Measurements from ENCODE around the gene PLEKHG3.
A peak's percentile ranks its signal among the peaks of the same experiment; 100 is the strongest.

Gene PLEKHG3

DNA sequence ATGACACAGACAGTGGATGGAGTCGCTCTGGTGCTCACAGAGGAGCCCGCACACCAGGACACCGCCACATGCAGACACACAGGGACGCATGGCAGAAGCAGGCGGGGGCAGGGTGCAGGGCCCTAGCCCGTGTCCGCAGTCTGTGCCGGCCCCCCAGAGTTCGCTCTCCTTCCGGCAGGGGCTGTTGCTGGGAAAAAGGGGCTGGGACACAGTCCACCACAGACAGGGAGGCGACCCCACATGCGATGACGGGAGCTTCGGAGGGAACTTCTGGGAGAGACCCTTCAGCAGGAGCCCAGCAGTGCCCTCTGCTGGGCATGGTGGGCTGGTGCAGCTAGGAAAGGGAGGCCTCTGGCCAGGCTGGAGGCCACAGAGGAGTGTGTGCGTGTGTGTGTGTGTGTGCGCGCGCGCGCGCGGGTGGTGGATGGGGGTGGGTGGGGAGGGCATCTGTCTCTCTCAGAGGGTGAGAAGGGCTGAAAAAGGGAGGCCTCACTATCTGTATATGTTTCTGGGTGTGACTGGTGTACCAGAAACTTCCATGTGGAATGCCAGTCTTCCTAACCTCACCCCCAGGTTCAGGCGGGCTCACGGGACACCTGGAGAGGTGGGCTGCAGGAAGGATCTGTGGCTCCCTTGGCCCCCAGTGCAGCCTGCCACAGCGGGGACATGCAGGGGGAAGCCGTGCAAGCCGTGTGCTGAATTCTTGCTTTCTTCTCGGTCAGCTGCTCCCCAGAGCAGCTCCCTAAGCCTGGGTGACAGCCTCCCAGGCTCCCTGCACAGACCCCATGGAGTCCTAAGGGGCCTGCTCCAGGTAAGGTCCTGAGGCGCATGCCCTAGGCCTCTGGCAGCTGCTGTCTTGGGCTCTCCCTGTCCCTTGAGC lies 60.7 kb downstream of the PLEKHG3 start:
- peak; percentile 59 for DNase-seq (ENCODE audit: low spot score)

DNA sequence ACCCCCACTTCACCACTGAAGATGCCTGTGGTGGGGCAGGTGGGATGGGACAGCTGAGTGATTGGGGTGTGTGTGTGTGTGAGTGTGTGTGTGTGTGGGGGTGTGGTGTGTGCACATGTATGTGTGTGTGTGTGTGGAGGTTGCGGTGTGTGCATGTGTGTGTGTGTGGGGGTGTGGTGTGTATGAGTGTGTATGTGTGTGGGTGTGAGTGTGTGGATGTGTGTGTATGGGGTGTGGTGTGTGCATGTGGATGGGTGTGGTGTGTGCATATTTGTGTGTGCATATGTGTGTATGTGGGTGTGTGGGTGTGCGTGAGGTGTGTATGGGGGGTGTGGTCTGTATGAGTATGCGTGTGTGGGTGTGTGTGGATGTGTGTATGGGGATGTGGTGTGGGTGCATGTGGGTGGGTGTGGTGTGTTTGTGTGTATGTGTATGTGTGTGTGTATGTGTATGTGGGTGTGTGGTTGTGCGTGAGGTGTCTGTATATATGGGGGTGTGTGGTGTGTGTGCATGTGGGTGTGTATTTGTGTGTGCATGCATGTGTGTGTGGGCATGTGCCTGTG lies 61.6 kb downstream of the PLEKHG3 start:
- no peak for DNase-seq (ENCODE audit: low spot score)

DNA sequence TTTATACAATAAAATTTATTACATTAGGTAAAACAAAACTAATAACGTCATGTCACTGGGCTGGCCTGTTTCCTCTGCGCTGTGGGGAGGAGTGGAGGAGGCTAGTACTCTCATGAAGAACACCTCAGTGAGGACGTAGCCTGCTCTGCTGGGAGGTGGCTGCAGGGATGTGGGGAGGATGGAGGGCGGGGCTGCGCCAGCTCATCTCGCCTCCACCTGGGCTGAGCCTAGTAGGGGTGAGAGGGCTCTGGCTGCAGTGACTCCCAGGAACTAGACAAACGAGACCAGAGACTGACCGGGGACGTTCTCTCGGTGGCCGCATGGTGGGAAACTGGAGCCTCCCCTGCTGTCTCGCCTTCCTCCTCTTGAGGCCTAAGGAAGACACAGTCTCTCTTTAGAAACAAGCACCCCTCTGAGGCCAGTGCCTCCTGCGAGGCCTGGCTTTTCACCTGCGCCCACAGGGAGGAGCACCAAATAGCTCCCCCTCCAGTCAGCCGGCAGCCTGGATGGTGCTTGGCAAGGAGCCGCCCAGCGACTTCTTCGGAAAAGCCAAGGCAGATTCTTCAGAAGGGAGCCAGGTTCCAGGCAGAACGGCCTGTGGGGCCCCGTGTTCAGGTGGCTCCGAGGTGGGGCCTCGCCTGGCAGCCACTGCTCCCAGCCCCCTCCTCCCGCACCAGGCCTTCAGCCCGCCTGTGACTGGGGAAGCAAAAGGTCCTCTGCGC lies 62.4 kb downstream of the PLEKHG3 start:
- DNase-seq (ENCODE audit: low spot score) = no peak

DNA sequence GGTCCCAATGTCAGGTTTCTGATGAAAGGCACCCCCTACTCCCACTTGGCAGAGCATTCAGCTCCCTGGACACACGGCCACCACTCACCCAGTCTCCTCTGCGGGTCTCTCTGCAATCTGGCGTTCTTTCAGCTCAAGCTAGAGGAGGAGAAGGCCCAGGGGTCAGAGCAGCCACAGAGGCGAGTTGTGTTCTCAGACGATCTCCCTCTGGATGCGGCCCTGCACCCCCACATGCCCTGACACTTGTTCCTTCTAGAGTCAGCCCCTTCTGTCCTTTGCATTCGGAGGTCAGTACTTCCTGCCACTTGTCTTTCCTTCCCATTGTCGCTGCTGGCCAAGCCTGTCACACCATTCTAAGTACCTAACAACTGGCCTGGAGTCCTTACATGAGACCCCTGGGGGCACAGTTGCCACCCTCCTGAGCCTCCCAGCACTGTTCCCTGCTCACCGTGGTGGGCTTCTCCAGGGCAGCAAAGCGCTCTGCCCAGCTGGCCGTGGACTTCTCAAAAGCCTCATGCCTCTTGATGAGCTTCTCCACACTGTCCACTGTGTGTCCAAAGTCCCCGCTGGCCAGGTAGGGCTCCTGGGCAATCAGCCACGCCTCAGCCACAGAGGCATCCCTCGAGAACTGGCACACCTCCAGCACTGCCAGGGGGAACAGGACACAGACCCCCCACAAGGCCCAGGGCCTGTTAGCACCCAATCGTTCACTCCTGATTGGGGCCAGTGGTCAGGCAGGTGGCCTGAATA lies 63.2 kb downstream of the PLEKHG3 start:
- no peak for DNase-seq (ENCODE audit: low spot score)

DNA sequence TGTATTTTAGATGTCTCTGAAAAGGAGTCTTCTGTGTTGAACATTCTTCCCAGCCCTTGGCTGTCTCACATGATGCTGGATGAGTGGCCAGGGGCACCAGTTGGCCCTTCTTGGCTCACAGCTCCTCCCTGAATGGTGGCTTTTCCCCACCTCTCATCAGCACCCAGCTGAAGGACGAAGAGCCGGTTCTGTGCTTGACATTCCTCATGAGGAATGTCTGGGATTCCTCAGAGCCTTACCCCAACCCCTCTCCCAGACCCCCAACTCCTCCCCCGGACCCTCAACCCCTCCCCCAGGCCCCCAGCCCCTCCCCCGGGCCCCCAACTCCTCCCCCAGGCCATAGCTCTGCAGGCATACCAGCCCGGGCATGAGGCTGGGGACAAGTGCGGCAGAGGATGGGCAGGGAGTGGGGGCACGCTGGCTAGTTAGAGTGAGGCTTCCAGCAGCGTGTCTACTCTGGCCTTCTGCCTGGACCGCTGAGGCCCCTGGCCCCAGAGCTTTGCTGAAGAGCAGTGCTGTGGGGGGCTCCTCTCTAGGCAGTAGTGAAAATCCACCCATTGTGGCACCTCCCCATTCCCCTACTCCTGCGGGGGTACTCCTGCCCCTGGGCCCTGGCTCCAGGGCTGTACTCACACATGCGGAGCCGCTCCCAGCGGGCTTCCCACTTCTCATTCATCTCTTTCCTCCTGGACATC lies 64.3 kb downstream of the PLEKHG3 start:
- DNase-seq (ENCODE audit: low spot score) = no peak

DNA sequence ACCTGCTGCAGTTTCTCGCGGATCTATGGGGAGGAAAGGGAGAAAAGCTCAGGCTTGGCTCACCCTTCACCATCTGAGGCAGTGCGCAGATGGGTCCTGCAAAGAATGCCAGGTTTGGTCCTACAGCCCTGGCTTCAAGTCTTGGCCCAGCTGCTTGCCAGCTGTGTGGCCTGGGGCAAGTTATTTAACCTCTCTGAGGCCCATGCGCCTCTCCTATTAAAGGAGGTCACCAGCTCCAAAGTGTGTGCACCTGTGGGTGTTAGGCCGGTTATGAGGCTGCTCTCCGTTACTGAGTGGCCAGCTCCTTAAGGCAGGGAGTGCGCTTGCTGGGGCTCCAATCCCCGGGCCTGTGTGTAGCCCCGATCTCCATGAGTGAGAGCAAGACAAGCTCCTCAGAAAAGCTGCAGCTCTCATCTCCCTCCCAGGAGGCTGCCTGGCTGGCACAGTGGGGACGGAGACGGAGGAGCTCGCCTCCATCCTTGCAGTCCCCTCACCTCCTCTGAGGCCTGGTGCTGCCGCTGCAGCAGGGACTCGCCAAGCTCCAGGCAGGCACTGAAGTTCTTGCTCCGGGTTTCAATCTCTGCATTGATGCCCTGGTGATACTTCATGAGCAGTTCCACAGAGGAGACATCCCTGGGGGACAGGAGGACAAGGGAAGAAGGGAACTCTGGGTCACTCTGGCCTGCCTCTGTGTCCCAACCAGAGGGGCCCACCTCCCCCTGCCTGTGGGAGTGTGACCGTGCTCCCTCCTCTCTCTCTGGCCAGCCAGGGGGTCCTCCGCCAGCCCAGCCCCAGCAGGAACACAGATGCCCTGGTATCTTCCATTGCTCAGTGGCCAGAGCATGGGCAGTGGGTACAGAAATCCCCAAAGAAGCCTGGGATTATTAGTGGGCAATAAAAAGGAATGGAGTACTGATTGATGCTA lies 65.1 kb downstream of the PLEKHG3 start:
- DNase-seq (ENCODE audit: low spot score) = no peak

DNA sequence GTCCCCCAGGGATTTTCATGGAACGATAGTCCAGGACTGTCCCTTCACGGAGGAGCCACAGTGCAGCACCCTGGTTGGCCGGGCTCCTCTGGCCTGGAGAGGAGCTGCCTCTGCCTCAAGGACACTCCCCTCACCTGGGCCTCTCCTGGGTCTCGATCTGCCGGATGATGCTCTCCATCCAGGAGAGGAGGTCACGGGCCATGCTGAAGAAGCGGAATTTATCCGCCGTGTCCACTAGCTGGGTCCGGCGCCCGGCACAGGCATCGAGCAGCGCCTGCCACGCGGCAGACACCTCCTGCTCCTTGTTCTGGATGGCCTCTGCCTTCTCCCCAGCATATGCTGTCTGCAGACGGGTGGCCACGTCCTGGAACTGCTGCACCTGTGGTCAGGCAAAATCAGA lies 66.5 kb downstream of the PLEKHG3 start:
- no peak for DNase-seq (ENCODE audit: low spot score)

DNA sequence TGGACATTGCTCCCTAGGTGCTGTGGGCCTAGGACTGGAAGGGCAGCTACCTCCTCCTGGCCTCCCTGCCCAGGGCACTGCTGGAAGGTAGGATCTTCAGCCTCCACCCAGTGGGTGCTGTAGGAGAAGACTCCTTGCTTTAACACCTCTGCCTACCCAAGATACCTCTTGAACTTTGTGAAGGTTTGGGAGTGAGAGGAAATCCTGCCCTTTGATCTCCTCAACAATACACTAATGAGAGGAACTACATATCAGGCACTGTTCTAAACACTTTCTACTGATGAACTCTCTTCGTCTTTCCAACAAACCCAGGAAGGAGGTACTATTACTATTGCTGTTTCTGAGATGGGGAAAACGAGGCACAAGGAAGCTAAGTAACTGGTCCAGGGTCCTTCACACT lies 66.9 kb downstream of the PLEKHG3 start:
- DNase-seq (ENCODE audit: low spot score) = no peak

DNA sequence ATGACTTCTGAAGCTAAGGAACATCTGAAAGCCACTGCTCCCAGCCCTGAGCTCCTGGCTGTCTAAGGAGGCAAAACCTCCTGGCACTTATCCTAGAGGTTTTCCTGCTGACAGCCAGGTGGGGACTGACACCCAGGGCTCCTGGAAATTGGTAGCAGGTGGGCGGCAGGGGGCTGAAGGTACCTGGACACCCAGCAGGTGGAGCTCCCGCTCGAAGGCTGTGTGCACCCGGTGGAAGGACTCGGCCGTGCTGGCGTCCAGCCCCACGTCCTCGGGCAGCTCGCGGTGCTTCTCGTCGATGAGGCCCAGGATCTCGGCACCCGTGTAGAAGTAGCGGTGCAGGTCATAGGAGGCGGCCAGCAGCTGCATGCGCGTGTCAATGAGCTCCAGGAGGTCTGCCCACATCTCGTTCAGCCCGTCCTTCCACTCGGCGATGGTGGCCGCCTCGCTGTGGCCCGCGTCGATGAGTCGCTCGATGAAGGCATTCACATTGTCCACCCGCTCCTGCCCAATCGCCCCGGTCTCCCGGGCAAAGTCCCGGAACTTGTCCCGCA lies 68.2 kb downstream of the PLEKHG3 start:
- DNase-seq (ENCODE audit: low spot score) = no peak

DNA sequence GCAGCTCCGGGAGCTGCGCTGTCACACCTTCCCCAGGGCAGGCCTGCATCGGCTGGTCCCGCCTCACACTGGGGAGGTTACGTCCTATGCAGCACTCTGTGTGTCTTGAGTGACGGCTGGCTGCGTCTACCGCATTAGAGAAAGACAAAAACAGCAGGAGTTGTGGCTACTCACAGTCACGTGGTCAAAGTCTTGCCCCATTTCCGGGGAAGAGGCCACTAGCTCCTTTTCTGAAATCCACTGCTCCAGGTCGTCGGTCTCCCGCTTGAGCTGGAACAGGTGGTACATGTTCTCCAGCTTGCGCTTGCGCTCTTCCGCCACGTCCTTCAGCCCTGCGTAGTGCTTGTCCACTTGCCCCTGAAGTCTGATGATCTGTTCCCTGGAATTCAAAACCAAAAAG lies 68.8 kb downstream of the PLEKHG3 start:
- no peak for DNase-seq (ENCODE audit: low spot score)

DNA sequence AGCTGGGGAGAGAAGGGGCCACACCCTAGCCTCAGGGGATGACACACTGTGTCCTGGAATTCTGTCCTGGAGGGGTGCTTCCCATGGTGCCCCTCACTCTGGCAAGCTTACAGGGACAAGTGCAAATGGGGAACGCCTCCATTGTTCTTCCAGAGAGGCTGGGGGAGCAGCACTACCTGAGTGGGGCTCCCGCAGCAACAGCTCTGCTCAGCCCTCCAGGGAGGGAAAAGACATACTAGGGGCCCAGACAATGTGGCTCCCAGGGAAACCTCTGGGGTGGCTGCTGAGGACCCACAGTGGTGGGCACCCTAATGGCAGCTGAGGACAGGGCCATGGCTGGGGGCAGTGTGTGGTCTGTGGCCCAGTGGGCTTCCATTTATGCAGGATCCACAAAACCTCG lies 69.4 kb downstream of the PLEKHG3 start:
- DNase-seq (ENCODE audit: low spot score) = no peak

DNA sequence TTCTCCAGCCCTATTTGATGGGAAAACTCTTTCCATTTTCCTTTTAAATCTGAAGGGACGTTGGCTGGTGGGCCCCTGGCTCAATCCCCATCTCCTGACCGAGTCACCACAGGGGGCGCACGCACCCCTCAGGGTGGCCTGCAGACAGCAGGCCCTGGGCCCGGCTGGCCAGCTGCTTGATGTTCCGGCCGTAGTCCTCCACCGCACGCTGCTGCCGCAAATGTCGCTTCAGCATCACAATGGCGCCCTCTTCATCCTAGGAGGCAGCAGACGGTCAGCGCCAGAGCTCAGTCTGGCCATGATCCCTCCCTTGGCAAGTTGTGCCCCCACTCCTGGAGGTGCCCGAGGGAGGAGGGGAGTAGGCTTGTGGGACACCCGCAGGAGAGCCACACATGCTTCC lies 70.0 kb downstream of the PLEKHG3 start:
- no peak for DNase-seq (ENCODE audit: low spot score)

DNA sequence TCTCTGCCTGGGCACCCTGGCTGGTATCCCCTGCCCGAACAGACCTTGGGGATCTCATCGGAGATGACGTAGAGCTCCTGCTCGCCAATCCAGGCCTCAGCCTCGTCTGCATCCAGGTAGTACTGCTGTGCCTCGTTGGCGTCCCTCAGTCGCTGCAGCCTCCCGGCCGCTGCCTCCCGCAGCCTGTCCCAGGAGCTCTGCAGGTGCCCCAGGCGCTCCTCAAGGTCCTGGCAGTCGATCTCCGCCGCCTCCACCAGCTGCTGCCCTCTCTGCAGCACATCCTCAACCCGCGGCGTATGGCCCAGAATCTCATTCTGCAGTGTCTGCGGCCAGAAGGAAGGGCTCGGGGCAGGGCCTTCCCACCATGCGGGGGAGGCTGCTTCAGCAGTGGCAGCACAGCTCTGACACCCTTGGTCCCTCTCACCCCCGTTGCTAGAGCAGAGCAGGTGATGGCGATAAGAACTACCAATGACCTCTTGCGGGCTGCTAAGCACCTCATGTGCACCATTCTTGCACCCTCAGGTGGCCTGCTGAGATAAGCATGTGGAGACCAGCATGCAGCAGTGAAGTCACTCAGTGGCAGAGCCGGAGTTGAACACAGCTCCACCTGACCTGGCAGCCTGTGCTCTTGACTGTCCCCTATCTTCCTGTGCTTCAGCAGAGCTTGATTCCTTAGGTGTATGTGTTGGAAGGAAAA lies 71.0 kb downstream of the PLEKHG3 start:
- DNase-seq (ENCODE audit: low spot score) = no peak

DNA sequence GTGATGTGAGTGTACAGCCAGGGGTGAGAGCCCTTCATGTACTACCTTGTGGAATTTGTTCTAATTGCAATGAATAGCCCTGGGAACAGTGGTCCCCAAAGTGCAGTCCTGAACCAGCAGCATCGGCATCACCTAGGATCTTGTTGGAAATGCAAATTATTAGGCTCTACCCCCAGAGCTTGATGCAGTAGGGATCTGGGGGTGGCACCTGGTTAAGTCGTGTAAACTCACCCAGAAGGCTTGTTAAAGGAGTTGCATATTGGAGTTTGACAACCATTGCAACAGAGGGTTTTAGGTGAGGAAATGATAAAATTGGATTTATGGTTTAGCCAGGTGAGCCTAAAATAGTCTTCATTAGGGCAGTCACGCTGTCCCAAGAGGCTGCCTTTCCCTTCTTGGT lies 73.2 kb downstream of the PLEKHG3 start:
- DNase-seq (ENCODE audit: low spot score) = no peak

DNA sequence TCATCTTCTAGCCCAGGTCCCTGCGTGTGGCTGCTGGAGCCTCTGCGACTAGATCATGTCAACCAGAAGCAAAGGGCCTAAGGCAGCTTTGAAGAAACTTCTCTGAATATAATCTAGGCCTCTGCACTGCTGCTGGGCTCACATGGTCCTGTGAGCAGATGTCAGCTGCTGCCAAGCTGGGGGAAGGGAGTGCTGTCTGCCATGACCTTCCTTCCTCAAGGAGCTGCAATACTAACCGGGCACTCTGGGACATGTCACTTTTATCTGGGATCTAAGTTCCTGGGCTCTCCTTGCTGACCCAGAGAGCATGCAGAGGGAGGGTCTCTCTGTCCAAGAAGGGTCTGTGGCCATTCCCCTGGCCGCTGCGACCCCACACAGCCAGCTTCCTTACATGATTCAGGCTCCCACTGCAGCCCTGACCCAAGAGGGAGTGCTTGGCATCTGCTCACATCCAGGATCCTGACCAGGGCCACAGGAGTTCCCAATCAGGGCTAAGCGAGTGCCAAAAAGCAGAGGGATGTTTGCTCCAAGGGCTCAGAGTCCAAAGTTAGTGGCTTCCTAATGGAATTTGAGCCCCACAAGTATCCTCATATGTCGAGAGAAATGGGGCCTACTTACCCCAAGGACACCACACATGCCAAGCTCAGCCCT lies 74.0 kb downstream of the PLEKHG3 start:
- no peak for DNase-seq (ENCODE audit: low spot score)

DNA sequence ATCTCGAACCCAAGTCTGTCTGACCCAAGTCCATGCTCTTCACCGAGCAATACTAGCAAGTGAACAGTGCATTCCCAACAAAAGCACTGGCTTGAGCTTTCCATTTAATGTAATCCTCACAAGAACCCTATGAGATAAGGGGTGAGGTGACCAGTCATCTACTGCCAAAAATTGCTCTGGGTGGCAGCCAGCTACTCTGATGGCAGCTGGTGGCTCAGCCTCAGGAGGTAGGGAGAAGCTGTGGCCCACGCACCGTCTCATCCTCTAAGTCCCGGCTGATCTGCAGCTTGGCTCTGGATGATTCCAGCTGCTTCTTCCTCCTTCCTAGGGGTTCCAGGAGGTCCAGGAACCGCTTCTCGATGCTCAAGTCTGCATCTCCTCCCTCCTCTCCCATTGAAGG lies 75.2 kb downstream of the PLEKHG3 start:
- no peak for DNase-seq (ENCODE audit: low spot score)

DNA sequence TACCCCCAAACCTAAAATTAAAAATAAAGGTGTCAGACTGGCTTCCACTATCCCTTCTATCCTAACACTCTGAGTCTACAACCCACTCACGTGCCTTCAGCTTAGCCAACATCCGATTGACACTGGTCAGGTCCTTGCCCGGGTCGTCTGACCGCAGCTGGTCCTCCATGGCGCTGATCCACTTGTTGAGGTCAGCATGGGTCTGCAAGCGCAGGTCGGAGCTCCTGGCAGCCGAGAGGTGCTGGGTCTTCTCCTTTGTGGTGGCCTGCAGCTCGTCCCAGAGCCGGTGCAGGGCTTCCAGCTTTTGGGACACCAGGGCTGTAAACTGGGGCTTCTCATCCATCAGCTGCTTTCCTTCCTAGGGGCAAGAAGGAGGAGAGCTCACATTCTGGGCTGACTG lies 78.0 kb downstream of the PLEKHG3 start:
- DNase-seq (ENCODE audit: low spot score) = no peak

DNA sequence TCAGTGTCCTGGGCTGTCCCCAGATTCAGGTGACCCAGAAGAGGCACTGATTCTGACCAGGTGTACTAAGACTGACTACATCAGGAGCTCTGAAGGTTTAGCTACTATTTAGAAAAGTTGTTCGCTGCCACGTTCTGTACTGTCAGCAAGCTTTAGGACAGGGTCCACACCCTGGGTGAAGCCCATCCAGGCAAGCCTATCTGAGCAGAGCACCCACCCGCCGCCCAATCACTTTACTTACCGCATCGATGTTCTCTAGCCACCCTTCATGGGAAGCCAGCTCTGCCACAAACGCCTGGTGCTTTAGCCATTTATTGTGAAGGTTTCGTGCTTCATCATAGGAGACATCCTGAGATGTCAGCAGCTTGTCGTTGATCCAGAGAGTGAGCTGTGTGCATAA lies 79.8 kb downstream of the PLEKHG3 start:
- DNase-seq (ENCODE audit: low spot score) = no peak
